ENCODE data around the gene RNF138.

DNA sequence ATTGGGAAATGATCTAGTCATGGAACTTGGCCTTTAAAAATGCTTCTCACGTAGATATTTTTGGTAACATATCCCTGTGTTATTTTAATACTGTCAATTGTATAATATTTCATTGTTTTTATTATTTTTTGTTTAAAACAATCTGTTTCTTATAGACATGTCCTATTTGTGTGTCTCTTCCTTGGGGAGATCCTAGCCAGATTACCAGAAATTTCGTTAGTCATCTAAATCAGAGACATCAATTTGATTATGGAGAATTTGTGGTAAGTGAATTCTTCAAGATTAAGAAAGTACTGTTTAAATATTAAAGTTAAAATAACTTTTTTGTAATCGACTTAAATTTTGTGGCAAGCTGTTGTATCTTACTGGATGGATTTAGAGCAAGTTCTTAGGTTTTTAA is 34.9 kb downstream of the RNF138 start:
- TF ChIP-seq, protein P1, sequence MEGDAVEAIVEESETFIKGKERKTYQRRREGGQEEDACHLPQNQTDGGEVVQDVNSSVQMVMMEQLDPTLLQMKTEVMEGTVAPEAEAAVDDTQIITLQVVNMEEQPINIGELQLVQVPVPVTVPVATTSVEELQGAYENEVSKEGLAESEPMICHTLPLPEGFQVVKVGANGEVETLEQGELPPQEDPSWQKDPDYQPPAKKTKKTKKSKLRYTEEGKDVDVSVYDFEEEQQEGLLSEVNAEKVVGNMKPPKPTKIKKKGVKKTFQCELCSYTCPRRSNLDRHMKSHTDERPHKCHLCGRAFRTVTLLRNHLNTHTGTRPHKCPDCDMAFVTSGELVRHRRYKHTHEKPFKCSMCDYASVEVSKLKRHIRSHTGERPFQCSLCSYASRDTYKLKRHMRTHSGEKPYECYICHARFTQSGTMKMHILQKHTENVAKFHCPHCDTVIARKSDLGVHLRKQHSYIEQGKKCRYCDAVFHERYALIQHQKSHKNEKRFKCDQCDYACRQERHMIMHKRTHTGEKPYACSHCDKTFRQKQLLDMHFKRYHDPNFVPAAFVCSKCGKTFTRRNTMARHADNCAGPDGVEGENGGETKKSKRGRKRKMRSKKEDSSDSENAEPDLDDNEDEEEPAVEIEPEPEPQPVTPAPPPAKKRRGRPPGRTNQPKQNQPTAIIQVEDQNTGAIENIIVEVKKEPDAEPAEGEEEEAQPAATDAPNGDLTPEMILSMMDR (IDR thresholded peaks at IDR 0.05), result no peak
- TF ChIP-seq POLR2A (IDR thresholded peaks at IDR 0.05), result no peak
